ENCODE results near the gene TLX1.
"Not testable (repeated sequence)": the region's sequence is repeated elsewhere in the genome, so short reads cannot be mapped to it uniquely, and the experiment has no call there.

TLX1 gene

DNA sequence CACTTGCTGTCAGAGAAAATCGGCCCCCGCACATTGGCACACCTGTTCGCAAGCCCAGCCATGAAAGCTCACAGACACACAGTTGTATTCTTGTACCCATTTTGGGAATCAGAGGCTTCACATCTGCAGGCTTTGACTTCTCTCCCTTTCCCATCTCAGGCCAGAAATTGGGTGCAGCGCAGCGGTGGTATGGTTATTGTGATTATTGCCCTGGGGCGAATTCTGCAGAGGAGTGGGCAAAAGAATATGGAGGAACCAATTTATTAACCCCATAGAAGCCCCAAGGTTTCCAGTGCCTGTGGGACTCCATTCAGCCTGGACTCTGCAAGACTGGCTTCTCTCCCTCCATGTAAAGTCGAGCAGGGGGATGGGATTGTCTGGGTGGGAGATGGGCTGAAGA lies 14.0 kb downstream of the TLX1 start:
- FAIRE-seq (no peak), DNase-seq (ENCODE audit: extremely low spot score, insufficient read length, low read depth) (no peak)

DNA sequence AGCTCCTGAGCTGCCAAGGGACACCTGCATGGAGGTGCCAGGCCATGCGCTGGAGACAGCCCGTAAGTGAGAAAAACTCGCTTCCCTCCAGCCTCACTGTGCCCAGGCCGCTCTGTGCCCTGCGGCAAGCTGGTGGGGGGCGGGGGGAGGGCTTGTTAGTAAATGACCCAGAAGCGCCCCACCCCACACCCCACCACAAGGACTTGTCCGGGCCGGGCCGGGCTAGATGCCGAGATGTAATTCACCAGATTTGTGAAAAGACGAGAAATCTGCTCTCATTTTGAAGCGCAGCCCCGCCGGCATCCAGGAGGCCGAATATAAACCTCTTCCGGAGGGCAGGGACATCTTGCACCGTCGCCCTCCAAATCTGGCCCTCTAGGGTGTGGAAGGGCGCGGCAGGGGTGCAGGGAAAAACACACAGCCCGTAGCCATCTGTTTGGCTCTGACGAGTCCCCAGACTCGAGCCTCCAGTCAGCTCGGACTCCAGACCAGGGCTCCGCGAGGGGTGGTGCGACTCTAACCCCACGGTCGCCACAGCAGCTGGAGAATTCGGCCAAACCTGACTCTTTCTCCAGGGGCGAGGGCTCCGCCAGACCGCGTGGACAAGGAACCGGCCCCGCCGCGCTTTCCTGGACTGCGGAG lies 14.8 kb downstream of the TLX1 start:
- FAIRE-seq (no peak), DNase-seq (ENCODE audit: extremely low spot score, insufficient read length, low read depth) (no peak)

DNA sequence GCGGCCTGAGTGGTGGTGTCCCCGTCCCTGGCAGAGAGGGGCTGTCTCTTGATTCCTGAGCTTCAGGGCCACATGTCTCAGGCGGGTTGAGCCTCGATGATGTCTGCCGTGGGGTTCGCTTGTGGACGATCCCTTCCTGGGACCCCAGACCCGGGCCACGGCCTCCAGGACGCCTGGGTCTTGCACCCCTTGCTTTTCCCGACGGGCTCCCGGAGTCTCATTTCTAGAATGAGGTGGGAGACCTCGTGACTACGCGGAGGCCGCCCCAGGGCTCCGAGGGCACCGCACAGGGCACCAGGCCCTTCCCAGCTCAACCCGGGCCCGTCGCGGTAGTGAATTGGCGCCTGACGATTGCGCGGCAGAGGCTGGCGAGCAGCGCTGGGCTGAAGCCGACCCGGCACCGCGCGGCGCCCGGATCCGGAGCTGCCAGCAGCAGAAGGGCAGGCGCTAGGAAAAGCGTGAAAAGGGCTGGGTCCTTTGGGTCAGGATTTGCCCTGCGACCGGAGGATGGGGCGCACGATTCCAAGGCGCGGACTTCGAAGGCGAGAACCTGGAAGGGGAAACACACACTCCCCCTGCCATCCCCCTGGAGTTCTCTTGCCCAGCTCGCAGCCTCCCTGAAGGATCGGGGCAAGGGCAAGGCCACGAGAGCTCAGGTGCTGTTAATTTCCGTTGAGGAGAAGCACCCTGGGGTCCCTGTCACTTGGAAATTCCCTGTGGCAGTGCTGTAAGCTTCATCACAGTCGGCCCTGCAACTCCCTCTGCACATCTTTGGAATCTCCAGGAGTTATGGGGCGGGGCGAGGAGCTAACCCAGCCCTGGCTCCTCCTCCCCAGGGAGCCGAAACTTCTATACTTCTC lies 15.5 kb downstream of the TLX1 start:
- FAIRE-seq (no peak), DNase-seq (ENCODE audit: extremely low spot score, insufficient read length, low read depth) (no peak)

DNA sequence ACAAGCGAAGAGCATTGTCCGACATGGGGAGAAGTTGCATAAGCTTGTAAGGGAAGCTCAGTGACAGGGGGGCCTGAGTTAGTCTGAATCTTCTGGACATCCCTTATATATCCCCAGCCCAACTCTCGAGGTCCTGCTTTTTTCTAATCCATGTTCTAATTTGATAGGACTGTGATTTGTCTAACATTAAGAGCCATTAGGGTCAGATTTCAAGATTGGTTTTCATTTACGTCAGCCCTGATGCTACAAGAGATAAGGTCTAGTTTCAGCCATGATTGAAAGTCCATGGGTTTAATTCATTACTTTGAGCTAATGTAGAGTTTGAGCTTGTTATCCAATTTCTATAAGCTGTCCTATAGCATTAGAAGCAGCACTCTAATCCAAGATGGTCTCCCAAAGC lies 20.3 kb downstream of the TLX1 start:
- DNase-seq (ENCODE audit: extremely low spot score, insufficient read length, low read depth) (no peak), FAIRE-seq (no peak)

DNA sequence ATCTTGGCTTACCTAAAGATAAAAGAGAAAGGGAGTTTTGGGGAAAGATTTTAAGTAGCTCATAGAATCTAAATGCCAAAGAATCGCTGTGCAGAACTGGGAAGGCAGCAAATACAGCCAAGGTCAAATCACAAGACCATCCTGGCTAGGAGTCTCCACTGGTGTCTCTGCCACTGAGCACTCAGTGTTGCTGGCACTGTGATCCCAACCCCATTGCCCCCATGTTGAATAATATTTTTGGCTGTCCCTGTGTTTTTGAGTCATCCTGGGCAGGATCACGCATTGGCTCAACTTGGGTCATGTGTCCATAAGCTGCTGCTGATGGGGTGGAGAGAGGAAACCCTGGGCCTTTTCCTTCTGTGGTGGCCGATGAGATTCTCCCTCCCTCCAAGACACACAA lies 21.2 kb downstream of the TLX1 start:
- FAIRE-seq = no peak
- no peak for DNase-seq (ENCODE audit: extremely low spot score, insufficient read length, low read depth)

DNA sequence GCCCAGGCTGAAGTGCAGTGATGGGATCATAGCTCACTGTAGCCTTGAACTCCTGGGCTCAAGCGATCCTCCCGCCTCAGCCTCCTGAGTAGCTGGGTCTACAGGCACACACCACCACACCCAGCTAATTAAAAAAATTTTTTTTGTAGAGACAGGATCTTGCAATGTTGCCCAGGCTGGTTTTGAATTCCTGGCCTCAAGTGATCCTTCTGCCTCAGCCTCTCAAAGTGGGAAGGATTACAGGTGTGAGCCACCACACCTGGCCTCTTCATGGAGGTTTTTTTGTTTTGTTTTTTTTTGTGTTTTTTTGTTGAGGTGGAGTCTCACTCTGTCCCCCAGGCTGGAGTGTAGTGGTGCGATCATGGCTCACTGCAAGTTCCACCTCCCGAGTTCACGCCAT lies 23.4 kb downstream of the TLX1 start:
- FAIRE-seq; DNase-seq (ENCODE audit: extremely low spot score, insufficient read length, low read depth): not testable (repeated sequence)

DNA sequence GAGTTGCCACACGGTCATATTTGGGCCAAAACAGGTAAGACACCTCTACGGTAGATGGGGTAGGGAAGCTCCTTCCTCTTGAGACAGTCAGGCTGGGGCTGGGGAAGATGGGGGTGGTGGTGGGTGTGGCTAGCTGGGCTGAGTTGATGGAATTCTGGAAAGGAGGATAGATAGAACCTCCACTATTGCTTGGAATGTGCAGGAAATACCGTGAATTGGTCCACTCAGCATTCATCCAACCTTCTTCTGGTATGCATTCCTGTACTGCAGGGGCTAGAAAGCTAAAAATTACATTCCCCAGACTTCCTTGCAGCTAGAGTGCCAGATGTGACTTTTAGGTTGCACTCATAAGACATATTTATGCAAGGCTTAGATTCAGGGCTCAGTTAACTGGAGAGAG lies 24.8 kb downstream of the TLX1 start:
- no peak for DNase-seq (ENCODE audit: extremely low spot score, insufficient read length, low read depth)
- FAIRE-seq = no peak

DNA sequence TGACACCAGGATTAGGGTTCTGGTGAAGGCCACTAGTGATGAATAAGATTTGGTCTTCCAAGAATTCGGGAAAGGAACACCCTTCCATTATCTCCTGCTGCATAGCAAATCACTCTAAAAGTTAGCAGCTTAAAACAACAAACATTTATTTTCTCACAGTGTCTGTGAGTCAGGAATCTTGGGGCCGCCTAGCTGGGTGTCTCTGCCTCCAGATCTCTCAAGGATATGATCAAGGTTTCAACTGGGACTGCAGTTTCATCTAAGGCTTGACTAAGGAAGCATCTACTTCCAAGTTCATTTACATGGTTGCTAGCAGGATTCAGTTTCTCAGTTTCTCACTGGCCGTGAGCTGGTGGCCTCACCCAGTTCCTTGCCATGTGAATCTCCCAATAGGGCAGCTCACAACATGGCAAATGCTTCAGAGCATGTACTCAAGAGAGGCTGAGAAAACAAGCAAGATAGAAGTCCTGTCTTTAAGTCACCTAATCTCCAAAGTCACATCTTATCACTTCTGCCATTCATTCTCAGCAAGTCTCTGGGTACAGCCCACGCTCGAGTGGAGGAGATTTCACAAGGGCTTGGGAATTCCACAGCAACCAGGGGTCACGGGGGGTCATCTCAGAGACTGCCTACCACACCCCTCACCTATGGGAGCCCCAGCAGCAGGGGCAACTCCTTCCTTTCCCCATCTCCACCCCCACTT lies 26.8 kb downstream of the TLX1 start:
- no peak for DNase-seq (ENCODE audit: extremely low spot score, insufficient read length, low read depth)
- FAIRE-seq = no peak

DNA sequence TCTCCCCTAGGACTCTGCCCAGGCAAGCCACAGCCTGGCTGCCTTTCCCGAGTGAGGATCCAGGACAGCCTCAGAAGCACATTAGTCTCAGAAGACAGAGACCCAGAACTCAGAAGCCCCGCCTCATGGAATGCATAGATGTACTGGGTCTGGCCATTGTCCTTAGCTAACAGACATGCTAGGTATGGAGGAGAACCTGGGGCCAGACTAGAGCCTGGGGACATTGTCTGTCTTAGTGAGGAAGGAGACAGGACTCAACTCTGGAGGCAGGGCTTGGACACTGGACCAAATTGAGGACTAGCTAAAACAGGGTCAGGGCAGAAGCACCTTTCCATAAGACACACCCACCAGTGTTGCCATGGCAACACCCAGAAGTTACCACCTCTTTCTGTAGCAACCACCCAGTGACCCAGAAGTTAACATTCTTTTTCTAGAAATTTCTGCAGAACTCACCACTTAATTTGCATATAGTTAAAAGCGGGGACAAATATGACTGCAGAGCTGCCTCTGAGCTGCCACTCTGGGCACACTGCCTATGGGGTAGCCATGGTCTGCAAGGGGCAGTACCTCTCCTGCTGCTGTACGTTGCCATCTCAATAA lies 27.5 kb downstream of the TLX1 start:
- FAIRE-seq (no peak), DNase-seq (ENCODE audit: extremely low spot score, insufficient read length, low read depth) (no peak)

DNA sequence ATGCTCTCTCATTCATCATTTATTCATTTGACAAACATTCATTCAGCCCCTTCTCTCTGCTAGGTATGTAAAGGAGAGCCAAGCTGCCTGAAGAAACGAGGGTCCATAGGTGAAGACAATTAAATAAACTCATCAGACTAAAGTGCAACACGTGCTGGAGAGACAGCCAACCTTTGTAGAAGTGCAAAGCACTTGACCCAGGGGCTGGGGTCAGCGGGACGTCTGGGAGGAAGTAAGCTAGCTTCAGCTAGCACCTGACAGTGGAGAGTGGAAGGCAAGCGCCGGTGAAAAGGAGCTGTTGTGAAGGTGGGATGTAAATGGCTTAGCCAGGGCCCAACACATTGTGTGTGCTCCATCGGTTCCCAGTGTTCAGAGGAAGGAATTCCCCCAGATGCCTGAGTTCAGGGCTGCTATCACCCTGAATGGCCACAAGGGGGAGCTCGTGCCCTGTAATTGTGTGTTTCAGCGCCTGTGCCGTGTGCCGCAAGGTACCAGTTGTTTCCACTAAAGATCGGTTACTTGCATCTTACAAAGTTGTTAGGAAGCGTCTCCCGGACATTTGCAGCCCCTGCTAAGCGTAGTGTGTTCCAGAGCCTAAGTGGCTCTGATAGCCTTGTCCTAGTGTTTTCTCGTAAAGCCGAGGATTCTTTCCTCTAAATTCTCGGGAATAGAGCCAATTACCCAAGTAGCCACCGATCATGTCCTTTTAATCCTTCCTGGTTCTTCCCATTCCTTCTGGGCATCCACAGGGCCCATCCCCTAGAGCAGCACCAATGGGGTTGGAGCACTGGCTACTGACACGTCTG lies 30.6 kb downstream of the TLX1 start:
- DNase-seq (ENCODE audit: extremely low spot score, insufficient read length, low read depth) = peak; percentile 65
- FAIRE-seq = peak; percentile 90

DNA sequence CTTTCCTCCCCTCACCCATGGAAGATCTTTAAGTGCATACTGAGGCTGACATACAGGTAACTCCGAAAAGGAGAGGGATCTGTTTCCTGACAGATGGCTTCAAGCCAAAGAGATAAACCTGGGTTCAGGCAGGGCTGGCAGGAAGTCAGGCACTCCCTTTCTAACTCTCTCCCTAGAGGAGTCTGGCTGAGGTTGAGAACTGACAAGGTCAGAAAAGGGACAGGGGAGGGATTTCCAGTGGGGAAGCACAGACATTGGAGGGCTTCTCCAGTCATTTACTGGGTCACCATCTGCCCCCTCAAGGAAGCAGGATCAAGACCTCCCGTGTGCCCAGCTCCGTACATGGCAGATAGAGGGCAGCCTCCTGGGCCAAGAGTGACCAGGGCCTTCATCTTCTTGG lies 31.6 kb downstream of the TLX1 start:
- no peak for FAIRE-seq
- no peak for DNase-seq (ENCODE audit: extremely low spot score, insufficient read length, low read depth)

DNA sequence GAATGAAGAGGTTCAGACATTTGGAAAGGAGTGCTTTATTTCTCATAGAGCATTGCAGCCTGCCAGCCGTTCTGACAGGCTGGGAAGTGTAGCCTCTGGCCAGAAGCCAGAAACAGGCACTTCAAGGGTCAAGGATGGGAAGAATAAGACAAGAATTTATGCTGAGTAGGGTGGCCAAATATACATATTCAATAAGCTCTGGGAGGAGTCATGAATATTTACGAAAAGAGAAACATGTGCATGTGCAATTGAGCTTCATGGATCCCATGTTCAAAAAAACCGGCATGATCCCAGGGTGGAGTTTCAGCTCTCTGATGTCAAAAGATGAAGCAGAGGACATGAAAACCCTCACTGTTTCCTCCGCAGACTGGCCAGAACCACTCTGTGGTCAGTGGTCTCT lies 32.9 kb downstream of the TLX1 start:
- FAIRE-seq (no peak), DNase-seq (ENCODE audit: extremely low spot score, insufficient read length, low read depth) (no peak)

DNA sequence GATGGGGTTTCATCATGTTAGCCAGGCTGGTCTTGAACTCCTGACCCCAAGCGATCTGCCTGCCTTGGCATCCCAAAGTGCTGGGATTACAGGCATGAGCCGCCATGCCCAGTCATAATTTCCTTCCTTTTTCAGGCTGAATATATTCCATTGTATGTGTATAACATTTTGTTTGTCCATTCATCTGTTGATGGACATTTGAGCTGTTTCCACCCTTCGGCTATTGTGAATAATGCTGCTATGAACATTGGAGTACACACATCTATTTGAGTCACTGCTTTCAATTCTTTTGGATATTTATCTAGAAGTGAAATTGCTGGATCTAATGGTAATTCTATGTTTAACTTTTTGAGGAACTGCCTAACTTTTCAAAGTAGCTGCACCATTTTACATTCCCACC lies 34.6 kb downstream of the TLX1 start:
- DNase-seq (ENCODE audit: extremely low spot score, insufficient read length, low read depth) (no peak), FAIRE-seq (no peak)

DNA sequence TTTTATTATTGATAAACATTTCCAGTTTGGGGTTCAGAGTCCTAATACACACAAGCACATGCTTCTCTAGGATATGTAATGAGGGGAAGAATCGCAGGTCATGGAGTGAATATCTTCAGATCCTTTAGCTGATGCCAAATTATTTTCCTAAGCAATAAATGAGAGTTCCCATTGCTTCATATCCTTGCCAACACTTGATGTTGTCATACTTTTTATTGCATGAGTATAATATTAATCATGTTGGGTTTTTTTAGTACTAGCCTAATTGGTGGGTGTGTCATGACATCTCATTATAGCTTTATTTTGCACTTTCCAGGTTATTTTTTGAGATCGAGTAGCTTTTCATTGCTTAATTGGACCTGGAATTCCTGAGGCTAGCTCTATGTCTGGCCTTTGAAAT lies 35.3 kb downstream of the TLX1 start:
- no peak for FAIRE-seq
- no peak for DNase-seq (ENCODE audit: extremely low spot score, insufficient read length, low read depth)

DNA sequence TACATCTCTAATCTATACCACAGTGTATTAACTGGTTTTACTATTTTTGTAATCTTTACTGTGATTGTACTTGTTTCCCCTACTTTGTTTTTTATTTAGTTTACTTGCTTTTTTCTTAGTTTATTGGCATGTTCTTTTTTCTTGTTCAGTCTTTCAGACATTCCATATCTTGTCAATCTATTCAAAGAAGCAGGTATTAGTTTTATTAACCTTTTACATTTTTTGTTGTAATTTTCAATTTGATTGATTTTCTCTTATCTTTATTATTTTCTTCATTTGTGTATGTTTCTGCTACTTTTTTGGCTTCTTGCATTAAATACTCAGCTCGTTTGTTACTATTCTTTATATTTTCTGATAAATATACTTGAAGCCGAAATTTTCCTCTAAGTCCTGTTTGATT lies 41.6 kb downstream of the TLX1 start:
- no peak for DNase-seq (ENCODE audit: extremely low spot score, insufficient read length, low read depth)

DNA sequence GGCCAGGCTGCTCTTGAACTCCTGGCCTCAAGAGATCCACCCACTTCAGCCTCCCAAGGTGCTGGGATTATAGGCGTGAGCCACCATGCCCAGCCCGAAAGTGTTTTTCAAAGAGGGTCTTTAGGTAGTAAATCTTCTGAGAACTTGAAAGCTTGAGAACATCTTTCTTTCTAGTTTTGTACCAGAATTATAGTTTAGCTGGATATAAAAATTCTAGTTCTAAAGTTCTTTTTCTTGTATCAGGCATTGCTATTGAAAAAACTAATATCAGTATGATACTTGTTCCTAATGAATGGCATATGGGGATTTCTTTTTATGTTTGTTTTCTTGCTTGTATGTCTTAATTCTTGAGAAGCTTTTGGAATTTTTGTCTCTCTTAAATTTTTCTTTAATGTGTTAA lies 43.2 kb downstream of the TLX1 start:
- DNase-seq (ENCODE audit: extremely low spot score, insufficient read length, low read depth) = no peak
- FAIRE-seq = no peak

More for the DNA sequence above, 41.6 kb downstream of the TLX1 start:
- FAIRE-seq = no peak

DNA sequence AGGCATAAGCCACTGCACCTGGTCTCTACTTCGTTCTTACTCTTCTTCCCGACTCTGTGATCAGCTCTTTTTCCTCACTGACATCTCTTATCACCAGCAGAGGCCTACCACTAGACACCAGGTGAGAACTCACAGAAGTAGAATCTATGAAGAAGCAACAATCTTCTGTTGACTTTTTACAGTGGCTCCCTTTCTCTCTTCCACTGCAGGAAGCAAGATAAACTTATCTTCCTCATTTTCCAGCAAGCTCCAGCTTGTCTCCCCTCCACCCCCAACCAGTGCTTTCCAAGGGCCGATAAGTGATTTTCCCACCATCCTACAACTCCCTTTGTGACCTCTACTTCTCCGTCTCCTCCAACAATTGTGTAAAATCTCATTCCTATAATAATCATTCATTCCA lies 45.5 kb downstream of the TLX1 start:
- FAIRE-seq (no peak), DNase-seq (ENCODE audit: extremely low spot score, insufficient read length, low read depth) (no peak)

DNA sequence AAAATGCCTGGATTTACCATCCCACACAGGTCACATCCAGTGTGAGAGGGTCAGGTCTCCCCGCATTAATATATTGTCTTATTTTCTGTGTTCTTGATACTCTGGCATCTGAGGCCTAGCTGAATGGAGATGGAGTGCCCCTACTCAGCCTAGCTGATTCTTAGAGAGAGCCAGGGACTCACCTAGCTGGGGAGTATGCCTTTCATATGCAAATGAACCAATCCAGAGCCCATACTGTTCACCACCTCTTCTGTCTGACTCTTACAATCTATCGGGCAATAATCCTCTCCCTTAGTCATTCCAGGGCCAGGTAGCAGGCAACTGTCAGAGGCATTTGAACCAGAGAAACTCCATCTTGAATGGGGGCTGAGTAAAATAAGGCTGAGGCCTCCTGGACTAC lies 51.8 kb downstream of the TLX1 start:
- FAIRE-seq (no peak), DNase-seq (ENCODE audit: extremely low spot score, insufficient read length, low read depth) (no peak)

DNA sequence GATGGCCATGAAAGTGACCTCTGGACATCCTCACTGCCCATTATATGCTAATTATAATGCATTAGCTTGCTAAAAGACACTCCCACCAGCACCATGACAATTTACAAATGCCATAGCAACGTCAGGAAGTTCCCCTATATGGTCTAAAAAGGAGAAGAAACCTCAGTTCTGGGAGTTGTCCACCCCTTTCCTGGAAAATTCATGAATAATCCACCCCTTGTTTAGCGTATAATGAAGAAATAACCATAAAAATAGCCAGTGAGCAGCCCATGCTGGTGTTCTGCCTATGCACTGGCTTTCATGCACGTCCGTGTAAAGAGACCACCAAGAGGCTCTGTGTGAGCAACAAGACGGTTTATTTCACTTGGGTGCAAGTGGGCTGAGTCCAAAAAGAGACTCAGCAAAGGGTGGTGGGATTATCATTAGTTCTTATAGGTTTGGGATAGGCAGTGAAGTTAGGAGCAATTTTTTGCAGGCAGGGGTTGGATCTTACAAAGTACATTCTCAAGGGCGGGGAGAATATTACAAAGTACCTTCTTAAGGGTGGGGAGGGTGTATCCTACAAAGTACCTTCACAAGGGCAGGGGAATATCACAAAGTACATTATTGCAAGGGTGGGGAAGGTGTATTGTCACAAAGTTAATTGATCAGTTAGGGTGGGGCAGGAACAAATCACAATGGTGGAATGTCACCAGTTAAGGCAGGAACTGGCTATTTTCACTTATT lies 52.5 kb downstream of the TLX1 start:
- FAIRE-seq = no peak
- DNase-seq (ENCODE audit: extremely low spot score, insufficient read length, low read depth) = no peak

Measured in GM18507 (cell line).